ENCODE measurements around the gene DCLRE1C. TPM values are rescaled to one million over a fixed set of nuclear protein-coding genes. Genes with fewer than 3 reads are reported as not detected.

The DCLRE1C gene
- polyA plus RNA-seq, 1 of the 3 experiments (the other 2 are of a cell fraction) = 2.5 TPM

- H3K36me3 ChIP-seq (replicated peaks in 1 of 2; ENCODE audit: control insufficient read depth in 1 of 2, insufficient read depth in 2 of 2, low read length in 1 of 2) = peaks cover 58 to 65% of the 10 kb centered on the region in 2 experiments
- no peak overlapping the region for H2AFZ ChIP-seq (ENCODE audit: low read depth)
- no peak for DNase-seq
- no peaks in the 10 kb centered on the region for H4K20me1 ChIP-seq (ENCODE audit: insufficient read depth)
- no peaks in the 10 kb centered on the region for H3K9me2 ChIP-seq
- no peak overlapping the region for H3K27ac ChIP-seq (ENCODE audit: low read depth in 2 of 2, low read length in 1 of 2)
- no peaks in the 10 kb centered on the region for H3K79me2 ChIP-seq (ENCODE audit: insufficient read depth)
- no peak overlapping the region for H3K4me2 ChIP-seq
- no peaks in the 10 kb centered on the region for H3K27me3 ChIP-seq (ENCODE audit: insufficient read depth)
- H3F3A ChIP-seq (replicated peaks; ENCODE audit: insufficient read depth) = no peaks in the 10 kb centered on the region
- no peaks in the 10 kb centered on the region for H3K4me1 ChIP-seq (ENCODE audit: control insufficient read depth in 1 of 2, insufficient read depth in 2 of 2, low read depth in 1 of 2, low read length in 1 of 2)
- H3K4me3 ChIP-seq (ENCODE audit: low read depth in 2 of 2, low read length in 1 of 2) = no peak overlapping the region
- ChIA-PET CTCF (interaction anchor here (0.8 to 1.1 kb wide), 2 partner anchors 14 to 315 kb away, joined by 3 to 4 read pairs; partner anchors contain the start of genes CDNF, HSPA14 and MSANTD7), POLR2A (no interaction called here)
- no peak for TF ChIP-seq YY1 (IDR thresholded peaks at IDR 0.05; ENCODE audit: low read depth)
- TF ChIP-seq RXRA (IDR thresholded peaks at IDR 0.05; ENCODE audit: borderline replicate concordance, low read depth) = no peak
- TF ChIP-seq RCOR1 (IDR thresholded peaks at IDR 0.05; ENCODE audit: low read length) = no peak
- TF ChIP-seq FOXM1 (IDR thresholded peaks at IDR 0.05; ENCODE audit: low read depth) = no peak
- TF ChIP-seq PBX3 (IDR thresholded peaks at IDR 0.05) = no peak
- no peak for TF ChIP-seq ELF1 (IDR thresholded peaks at IDR 0.05)
- no peak for TF ChIP-seq RAD21 (IDR thresholded peaks at IDR 0.05; ENCODE audit: low read length)
- TF ChIP-seq SMC3 (IDR thresholded peaks at IDR 0.05; ENCODE audit: low read depth, low read length) = no peak
- no peak for TF ChIP-seq POLR2AphosphoS5 (IDR thresholded peaks at IDR 0.05; ENCODE audit: low read depth, low read length)
- no peak for TF ChIP-seq JUND (IDR thresholded peaks at IDR 0.05)
- TF ChIP-seq ZBTB33 (IDR thresholded peaks at IDR 0.05; ENCODE audit: borderline replicate concordance, low read depth) = no peak
- H3K9ac ChIP-seq = no peak overlapping the region
- no peaks in the 10 kb centered on the region for H3K9me3 ChIP-seq
- 98% methylated on average over 3 of the region's 3 CpGs for WGBS (ENCODE audit: low lambda C conversion rate)
Measured at GRCh38 chr10:14852236-14852635, 101.7 kb downstream of the DCLRE1C start.

Other genes starting within 250 kb of the DCLRE1C start
- gene FAM107B, start 179.2 kb downstream of the DCLRE1C start, polyA plus RNA-seq (2012; rRNA removed) = 1.0 and 1.3 TPM in 2 replicates
- gene CDNF, start 116.1 kb downstream of the DCLRE1C start, polyA plus RNA-seq (2012; rRNA removed) = 1.0 and 1.2 TPM in 2 replicates
- 8.8 and 10.8 TPM in 2 replicates for gene HSPA14, start 115.8 kb downstream of the DCLRE1C start, polyA plus RNA-seq (2012; rRNA removed)
- gene MSANTD7, start 115.8 kb downstream of the DCLRE1C start, polyA plus RNA-seq (2012; rRNA removed) = 3.2 and 3.9 TPM in 2 replicates
- 4.6 and 4.9 TPM in 2 replicates for gene SUV39H2, start 75.2 kb downstream of the DCLRE1C start, polyA plus RNA-seq (2012; rRNA removed)
- 0.42 and 0.43 TPM in 2 replicates for gene MEIG1, start 5.3 kb upstream of the DCLRE1C start, polyA plus RNA-seq (2012; rRNA removed)
- not detected in 2 replicates for gene OLAH, start 89.8 kb upstream of the DCLRE1C start, polyA plus RNA-seq (2012; rRNA removed)
- 0.54 and 0.92 TPM in 2 replicates for gene ACBD7, start 134.7 kb upstream of the DCLRE1C start, polyA plus RNA-seq (2012; rRNA removed)
- gene RPP38, start 143.3 kb upstream of the DCLRE1C start, polyA plus RNA-seq (2012; rRNA removed) = 18.5 and 20.4 TPM in 2 replicates
- gene NMT2, start 214.6 kb upstream of the DCLRE1C start, polyA plus RNA-seq (2012; rRNA removed) = 25.9 and 26.5 TPM in 2 replicates

Data from SK-N-SH (cell line).